Panc1 (cell line): Measurements from ENCODE around the gene PTPN11.

Source experiments
- CTCF ChIP-seq: fragments of 450-650 bp; IDR thresholded peaks from 2 replicates; pipeline ENCODE4 v1.5.1; 2017; ENCODE audit warnings: mild to moderate bottlenecking
- POLR2AphosphoS5 ChIP-seq: IDR thresholded peaks from 2 replicates; pipeline ENCODE4 v1.6.1; 2012; ENCODE audit warnings: mild to moderate bottlenecking, low read depth, low read length, moderate library complexity
- REST ChIP-seq, 2 experiments: IDR thresholded peaks; 2 replicates each; pipeline ENCODE4 v1.6.1; 2011 to 2012; ENCODE audit warnings: low read depth in 2 of 2, control low read depth in 1 of 2, low read length in 1 of 2, mild to moderate bottlenecking in 1 of 2, moderate library complexity in 1 of 2; ENCODE audit not compliant: insufficient read depth in 1 of 2
- SIN3A ChIP-seq: IDR thresholded peaks from 2 replicates; pipeline ENCODE4 v1.6.1; 2012; ENCODE audit warnings: low read depth, mild to moderate bottlenecking, low read length, moderate library complexity, borderline replicate concordance; ENCODE audit not compliant: insufficient read depth
- TCF7L2 ChIP-seq: IDR thresholded peaks from 2 replicates; pipeline ENCODE4 v1.6.1; 2011; ENCODE audit warnings: mild to moderate bottlenecking, low read depth, low read length, inconsistent platforms

DNA sequence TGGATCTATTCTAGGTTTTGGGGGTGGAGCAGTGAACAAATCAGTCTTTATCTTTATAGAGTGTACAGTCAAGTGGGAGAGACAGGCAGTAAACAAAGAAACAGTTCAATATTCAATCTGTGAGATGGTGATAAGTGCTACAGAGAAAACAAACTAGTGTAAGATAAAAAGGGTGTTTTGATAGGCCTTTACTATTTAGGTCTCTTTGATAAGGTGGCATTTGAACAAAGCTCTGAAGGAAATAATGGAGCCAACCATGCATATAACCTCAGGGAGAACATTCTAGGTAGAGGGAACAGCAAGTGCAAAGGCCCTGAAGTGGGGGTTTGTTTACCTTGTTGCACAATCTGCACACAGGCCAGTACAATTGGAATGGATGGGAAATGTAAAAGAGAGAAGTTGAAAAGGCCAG lies 47.3 kb downstream of the PTPN11 start:
- no peak for TF ChIP-seq CTCF
- TF ChIP-seq SIN3A = no peak
- no peak for TF ChIP-seq REST (IDR thresholded peaks at IDR 0.05; ENCODE audit: insufficient read depth in 1 of 2, low read depth in 2 of 2, low read length in 1 of 2)
- no peak for TF ChIP-seq TCF7L2
- TF ChIP-seq POLR2AphosphoS5 = no peak
